GM18517 (cell line): ENCODE data around the gene RPS6KA2.

ENCODE experiments used
- ATAC-seq: cut with Tn5 transposase; IDR thresholded peaks from one replicate; pipeline ENCODE4 v1.9.1; 2021; ENCODE audit warnings: mild to moderate bottlenecking, moderate library complexity; ENCODE audit not compliant: unreplicated experiment

RPS6KA2 gene

DNA sequence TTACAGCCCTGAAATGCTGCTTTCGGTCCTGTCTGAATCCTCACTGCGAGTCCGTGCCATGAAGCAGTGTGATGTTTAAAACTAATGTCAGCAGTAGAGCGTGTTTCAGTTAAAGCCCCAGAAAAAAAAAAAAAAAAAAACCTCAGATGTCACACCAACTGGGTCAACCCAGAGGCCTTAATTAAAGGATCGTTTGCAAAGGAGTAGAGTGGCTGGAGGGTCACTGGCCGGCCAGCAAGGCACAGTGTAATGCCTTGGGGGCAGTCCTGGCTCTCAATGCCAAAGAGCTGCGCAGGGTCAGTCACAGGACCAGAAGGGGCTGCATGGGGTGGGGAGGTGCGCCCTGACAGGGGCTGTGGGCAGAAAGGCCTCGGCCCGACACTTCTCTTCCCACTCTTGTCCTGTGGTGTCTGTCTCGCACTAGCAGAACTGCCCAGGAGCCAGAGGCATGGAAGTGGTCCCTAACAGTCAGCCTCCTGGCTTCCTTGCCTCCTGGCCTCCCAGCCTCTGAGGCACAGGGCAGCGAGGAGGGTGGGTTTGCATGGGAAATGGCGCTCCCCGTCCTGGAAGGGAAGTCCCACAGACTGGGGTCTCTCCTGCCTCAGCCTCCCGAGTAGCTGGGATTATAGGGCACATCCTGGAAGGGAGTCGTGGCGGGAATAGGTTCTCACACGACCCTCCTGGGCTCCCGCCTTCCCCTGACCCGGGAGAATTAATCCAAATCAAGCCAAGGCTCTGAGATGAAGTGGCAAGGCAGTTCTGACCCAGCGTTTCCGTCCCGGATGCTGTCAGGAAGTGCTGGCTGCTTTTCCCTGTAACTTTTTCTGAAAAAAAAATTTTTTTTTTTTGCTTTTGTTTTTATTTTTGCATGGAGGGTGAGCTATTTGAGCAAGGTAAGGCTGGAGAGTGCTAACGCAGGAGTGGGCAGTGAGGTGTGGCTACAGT lies 190.6 kb downstream of the RPS6KA2 start:
- no peak for ATAC-seq

DNA sequence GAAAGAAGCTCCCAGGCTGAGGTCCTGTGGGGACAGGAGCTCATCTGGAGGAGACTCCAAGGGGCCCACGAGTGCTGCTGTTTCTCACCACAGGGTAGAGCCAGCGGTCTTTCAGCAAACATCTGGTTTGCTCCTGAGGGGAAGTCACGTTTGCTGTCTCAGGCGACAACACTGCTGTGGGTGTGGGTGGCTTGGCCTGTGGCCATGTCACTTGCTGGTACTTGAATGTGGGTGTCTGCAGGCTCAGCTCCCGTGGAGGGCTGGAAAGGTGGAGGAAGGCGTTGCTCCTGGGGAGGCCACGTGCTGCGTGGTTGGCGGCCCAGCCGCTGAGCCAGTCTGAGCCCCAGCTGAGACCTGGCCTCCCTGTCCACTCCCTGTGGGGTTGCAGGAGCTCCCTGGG lies 191.5 kb downstream of the RPS6KA2 start:
- no peak for ATAC-seq

DNA sequence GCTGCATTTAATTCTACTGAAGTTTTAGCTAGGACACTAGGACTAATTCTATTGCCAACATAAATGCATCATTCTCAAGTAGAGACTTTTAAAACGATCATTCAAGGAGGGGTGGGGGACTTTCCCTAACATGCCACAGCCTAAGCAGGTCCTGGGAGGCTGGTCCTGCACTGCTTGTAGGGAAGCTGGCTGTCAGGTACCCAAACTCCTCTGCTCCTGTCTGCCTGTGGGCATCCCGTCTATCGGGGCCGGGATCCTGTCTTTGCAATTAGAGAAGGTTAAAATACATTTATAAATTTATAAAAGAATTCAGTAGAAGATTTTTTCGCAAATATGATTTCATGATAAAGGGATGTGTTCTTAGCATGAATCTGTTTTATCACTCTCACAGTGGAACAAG lies 192.7 kb downstream of the RPS6KA2 start:
- no peak for ATAC-seq

DNA sequence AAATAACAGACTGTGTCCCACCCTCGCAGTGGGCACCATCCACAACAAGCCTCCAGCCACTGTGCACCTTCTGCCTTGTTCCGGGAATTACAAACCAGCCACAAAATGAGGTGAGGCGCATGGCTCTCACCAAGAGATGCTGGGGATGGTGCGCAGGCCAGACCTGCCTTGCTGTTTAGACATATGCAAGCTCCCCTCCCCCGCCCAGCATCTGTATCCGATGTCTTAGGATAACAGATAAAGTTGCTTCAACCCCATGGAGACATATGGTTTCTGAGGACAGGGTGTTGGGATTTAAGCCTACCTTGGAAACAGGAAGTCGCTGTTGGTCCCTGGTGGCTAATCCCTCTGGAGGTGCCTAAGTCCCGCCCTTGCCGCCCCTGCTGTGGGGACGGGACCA lies 194.0 kb downstream of the RPS6KA2 start:
- no peak for ATAC-seq

DNA sequence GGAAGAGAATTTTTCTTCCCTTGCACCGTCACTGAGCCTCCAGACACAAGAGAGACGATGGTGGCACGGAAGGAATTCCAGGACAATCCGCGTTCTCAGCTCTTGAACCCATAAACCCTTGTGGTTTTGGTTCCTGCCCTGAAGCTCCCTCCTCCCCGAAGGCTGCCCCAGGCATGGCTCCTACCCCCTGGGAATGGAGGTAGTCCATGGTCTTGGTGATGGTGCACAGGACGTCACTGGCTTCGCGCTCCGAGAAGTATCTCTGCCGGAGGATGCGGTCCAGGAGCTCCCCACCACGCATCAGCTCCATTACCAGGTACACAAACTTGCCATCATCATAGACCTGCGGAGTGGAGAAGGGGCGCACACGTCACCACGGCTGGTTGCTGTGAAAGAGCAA lies 196.8 kb downstream of the RPS6KA2 start:
- no peak for ATAC-seq

DNA sequence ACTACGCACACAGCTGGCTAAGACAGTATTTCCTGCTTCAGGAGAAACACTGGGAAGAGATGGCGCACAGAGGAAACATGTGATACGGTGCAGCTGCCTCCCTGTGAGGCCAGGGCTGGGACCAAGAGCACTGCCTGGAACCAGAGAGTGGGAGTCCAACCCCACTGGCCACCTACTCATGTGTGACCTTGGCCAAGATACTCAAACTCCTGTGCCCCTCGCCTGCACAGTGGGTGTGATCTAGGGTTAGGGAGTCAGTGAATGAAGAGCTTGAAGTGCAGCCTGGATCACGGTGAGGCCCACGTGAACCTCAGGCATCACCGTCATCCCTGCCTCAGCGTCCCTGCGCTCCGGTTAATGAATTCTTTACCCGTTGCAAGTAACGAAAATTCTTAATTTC lies 202.6 kb downstream of the RPS6KA2 start:
- no peak for ATAC-seq

DNA sequence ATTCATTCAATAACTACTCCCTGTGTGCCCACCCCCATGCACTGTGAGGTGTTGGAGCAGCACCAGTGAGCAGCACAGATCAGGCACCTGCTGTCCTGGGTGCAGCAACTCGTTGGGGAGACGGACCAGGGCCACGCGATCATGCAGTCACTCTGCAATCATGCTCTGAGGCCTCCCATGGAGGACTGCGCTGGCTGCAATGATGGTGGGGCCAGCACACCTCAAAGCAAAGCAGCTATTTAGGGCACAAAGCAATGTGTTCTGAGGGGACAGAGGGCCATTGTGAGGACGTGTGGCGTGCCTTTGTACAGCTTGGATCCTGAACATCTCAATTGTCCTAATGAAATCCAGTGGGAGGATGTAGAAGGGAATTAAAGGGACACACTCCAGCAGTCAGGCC lies 203.3 kb downstream of the RPS6KA2 start:
- ATAC-seq, result no peak

DNA sequence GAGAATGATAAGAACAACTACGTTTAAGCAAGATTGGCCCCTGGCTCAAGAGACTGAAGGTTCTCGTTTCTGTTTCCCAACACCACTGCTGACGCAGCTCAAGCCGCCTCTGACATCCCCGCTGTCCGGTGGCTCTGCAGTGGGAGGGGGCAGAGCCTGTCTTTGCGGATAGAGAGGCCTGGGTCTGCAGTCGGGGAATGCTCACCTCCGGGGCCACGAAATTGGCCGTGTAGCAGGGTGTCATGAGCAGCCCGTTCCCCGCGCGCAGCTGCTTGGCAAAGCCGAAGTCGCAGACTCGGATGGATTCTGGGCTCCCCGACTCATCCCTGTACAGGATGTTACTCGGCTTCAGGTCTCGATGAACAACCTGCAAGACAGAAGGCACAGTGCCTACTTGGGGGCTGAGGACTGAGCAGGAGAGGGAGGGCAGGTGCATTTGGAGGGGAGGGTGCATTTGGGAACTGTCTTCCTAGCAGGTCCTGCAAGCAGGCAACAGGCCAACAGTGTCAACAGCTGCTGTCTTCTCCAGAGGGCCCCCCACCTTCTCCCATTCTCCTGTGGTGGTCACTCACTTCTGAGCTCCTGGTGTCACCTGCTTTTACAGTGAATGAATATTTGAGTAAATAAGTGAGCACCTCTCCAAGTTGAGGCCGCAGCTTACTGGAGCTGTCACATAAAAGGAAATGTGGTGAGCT lies 203.9 kb downstream of the RPS6KA2 start:
- no peak for ATAC-seq

DNA sequence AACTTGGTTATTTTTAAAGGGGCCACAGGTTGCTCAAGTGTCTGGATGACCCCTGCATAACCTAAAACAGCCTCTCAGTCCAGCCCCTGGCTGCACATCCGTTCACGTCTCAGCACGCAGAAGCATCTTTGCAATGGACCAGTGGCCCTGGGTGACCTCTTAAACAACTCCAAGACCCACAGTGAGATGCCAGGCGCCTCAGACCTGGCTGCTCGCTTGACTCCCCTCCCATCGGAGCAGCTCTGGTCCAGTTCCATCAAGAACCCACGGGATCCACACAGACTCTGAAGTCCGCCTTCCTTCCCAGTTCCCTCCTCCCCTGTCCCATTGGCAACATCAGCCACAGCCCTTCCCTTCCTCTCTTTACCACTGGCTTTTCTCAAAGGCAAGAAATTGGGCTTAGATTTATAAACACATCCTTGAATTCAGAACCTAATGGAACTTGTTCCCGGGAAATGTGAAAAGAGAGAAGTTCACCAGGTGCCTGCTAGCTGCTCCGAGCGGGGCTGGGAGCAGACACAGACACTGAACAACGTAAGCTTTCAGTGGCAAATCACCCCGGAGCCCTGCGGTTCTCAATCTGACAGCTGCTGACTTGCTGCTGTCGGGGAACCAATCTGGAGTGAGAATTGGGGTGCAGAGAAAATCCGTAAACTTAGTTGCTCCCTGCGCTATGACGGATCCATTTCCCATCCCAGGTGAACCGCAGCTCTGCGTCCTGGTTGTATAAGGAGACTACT lies 204.7 kb downstream of the RPS6KA2 start:
- no peak for ATAC-seq

DNA sequence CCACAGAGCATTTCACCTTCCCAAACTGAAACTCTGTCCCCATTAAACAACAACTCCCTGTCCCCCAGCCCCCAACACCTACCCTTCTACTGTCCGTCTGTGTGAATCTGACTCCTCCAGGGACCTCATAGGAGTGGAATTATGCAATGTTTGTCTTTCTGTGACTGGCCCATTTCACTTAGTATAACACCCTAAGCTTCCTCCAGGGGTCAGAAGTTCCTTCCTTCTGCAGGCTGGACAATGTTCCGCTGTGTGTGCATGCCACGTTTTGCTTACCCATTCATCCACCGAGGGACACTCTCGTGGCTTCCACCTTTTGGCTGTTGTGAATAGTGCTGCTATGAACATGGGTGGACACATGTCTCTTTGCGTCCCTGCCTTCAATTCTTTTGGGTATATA lies 206.7 kb downstream of the RPS6KA2 start:
- no peak for ATAC-seq

DNA sequence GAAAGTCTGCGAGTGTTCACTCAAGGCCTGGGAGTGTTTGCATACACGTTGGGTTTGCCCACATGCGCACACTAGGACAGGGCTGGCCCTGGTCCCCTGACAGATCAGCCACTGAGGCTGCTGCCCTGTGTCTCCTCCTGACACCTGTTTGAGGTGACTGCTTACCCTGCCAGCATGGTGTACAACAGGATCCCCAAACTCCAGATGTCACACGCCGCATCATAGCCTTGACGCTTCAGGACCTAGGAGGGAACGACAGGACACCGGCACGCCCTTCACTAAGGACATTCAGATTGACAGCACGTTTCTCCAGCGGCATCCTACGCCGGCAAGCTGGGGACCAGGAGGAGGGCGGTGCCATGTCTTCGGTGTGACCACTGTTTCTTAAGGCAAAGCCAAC lies 207.3 kb downstream of the RPS6KA2 start:
- no peak for ATAC-seq

DNA sequence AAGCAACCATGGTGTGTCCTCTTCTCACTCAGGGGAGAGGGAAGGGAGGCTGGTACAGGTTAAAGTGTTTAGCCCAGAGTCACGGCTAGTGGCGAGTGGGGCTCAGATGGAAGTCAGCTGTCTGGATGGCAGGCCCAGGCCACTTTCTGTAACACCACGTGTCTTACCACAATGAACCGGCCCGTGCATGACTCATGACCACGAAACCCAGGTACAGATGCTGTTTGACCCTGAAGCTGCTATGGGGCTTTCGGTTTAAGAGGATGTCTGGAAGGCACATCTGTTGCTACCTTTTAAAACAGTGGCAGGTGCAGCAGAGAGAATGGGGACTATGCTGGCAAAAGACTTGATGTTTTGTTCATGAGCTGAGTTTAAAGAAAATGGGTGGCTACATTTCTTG lies 207.8 kb downstream of the RPS6KA2 start:
- peak; percentile 96 for ATAC-seq

DNA sequence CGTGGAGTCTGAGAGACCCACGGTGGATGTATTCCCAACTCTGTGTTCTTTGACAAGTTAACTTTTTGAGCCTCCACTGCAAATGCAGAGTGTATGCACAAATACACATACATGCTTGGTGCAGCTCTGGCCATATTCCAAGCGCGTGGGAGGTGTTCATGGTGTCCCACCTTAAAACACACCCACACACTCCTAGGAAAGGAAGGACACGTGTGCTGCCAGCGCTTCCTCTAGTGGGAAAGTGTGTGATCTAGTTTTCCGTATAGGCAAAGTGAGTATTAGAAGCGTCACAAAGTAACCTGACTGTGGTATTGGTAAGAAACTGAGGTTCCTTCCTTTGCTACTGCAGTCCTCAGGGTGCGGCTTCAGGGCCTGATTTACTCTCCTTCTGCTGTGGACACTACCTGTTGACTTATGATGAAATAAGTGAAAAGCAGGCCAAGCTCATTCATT lies 208.3 kb downstream of the RPS6KA2 start:
- no peak for ATAC-seq

DNA sequence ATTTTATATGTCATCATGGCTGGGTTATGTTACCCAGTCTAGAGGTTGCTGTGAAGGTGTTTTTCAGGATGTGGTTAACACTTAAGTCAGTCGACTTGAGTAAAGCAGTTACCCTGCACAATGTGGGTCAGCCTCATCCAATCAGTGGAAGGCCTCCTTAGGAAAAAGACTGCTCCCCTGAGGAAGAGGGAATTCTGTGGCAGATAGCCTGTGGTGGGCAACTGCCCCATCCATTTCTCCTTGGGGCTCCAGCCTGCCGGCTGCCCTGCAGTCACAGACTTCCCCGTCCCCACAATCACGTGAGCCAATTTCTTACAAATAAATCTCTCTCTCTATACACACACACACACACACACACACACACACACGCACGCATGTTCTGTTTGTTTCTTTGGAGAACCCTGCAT lies 209.8 kb downstream of the RPS6KA2 start:
- ATAC-seq, result no peak

DNA sequence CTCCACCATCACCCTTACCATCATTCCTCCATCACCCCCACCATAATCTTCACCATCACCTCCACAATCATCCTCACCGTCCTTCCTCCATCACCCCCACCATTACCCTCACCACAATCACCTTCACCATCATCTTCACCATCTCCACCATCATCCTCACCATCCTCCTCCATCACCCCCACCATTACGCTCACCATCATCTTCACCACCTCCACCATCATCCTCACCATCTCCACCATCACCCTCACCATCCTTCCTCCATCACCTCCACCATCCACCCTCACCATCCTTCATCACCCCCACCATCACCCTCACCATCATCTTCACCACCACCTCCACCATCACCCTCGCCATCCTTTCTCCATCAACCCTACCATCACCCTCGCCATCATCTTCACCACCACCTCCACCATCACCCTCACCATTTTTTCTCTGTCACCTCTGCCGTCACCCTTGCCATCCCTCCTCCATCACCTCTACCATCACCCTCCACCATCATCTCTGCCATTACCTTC lies 211.2 kb downstream of the RPS6KA2 start:
- ATAC-seq, result no peak

DNA sequence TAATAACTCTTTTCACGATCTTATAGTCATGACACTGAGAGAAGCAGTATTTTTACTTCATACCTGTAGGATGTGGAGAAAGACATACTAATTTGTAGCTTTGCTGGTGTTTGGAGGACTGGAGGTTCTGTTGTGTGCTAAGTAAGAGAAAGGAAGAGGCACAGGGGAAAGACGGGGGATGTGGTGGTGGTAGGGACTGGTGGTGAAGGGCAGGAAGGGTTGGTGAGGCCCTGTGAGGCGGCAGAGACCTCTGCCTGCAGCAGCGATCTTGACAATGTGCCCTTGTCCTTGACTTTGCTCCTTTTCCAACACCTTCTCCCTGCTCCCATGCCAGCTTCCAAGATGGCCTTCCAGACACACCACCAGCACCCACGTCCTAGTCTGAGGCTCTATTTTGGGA lies 211.7 kb downstream of the RPS6KA2 start:
- no peak for ATAC-seq

DNA sequence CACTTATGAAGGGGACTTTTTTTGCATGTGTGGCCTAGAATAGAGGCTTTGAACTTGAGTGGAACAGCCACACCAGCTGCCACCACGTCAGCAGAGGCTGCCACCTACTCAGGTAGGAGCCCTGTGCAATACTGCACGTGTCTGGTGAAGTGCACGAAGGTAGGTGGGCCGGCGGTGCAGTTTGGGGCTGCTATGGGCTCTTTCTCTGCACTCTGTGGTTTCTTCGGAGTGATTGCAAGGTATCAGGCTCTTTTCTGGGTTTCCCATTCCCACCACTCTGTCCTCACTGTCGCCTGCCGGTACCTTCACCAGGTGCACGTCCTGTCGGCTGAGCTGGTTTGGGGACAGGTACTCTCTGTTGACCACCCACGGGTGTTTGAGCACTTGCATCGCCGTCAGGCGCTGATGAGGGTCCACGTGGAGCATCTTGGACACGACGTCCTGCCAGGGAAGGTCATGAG lies 213.5 kb downstream of the RPS6KA2 start:
- ATAC-seq, result no peak

DNA sequence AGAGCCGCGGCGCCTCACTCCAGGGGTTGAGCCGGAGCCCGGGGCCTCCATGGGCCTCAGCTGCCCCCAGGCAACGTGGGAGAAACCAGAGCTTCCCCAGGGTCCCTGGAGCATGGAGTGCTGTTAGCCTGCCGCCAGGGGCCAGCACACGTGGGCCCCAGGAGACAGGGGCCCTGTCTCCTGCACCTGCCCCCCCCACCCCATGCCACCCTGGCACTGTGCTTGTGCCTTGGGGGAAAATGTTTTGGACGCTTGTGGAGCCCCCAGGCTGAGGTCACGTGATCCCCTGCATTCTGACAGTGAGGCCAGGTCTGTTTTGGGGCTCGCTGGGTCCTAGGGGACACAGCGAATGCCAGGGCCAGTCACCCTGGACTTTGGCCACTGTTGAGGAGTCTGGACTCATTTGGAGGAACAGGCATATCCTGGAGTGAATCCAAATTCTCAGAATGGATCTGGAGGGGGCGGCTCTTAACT lies 214.1 kb downstream of the RPS6KA2 start:
- ATAC-seq, result no peak

DNA sequence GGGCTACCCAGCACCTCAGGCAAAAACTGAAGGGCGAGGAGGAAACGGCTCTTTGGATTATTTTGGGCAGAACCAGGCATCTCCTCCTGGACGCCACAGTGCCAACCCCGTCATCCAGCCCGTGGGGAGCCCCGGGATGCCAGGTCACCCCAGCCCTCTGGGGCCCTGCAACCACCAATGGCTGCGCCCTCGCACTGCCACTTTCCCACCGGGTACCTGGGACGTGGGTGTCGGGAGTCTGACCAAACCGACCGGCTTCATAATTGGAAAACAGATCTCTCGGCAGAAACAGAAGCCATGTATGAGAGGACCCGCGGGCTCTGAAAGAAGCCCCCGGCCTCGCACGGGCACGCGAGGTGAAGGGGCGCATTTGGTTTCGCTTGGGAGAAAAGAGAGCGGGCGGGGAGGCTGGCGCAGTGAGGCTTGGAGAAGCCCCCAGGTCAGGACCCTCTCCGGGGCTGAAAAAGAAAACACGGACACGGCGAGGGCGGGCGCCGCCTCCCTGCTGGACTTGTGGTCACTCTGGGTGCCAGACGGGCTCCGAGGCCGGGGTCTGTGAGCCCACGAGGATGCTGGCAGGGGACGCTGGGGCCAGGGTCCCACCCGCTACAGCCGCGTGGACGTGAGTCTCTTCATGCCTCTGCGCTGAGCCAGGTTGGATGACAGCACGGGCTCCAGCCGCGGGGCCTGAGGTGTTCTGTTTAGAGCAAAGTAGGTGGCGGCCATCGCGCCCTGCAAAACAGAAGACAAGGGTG lies 214.7 kb downstream of the RPS6KA2 start:
- ATAC-seq, result no peak

DNA sequence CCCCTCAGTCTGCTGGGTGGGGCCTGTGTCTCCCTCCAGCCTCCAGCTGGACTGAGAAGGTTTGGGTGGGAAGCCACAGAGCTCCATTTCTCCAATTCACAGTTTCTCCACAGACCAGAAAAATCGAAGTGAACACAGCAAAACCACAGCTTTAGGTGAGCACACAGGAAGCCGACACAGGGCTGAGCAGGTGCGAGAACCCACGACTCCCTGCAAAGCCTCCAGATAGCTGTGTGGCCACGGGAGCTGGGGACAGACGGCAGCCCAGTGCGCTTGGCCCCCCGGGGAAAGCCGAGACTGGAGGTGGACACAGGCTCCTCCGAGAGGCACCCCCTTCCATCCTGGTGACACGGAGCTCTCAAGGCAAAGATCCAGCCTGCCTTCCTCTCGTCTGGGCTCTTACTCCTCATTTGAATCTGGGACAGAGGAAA lies 215.3 kb downstream of the RPS6KA2 start:
- ATAC-seq, result no peak
